ENCODE data around the gene C5orf47. TPM values are rescaled to one million over a fixed set of nuclear protein-coding genes. Genes with fewer than 3 reads are reported as not detected.

Gene C5orf47
- total RNA-seq, 1 donor from 2014 or later: not detected

GRCh38 chr5:174047472-174048099, 58.6 kb downstream of the C5orf47 start:
- no peak for TF ChIP-seq CTCF (IDR thresholded peaks at IDR 0.05; ENCODE audit: insufficient read depth, low read length, poor library complexity, severe bottlenecking)
- Histone ChIP-seq H3K4me3 (ENCODE audit: low read depth, low read length) (no peak overlapping the region), H3K27me3 (ENCODE audit: control insufficient read depth, insufficient read depth, low read length) (no peaks in the 10 kb centered on the region), H3K36me3 (ENCODE audit: control insufficient read depth, insufficient read depth, low read length) (no peaks in the 10 kb centered on the region)
- no peak for DNase-seq (ENCODE audit: low read depth)

DNA sequence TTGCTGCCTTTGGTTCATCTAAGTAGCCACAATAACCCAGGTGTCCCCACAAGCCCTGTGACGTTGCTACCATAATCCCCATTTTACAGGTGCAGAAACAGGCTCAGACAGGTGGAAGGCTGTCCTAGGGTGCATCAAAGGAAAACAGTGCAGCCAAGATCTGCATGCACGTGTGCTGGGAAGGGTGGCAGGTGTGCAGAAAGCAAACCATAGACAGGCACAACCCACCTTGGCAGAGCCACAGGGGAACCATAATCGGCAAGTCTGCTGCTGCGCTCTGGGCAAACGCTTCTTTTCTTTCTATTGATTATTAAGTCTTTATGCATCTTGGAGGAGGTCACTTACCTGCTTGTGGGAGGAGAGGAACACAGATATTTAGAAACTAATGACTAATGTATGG, 63.7 kb downstream of the C5orf47 start:
- no peaks in the 10 kb centered on the region for H3K27me3 ChIP-seq (ENCODE audit: control insufficient read depth, insufficient read depth, low read length)
- H3K36me3 ChIP-seq (ENCODE audit: control insufficient read depth, insufficient read depth, low read length): no peaks in the 10 kb centered on the region
- TF ChIP-seq CTCF (IDR thresholded peaks at IDR 0.05; ENCODE audit: insufficient read depth, low read length, poor library complexity, severe bottlenecking): no peak
- no peak overlapping the region for H3K4me3 ChIP-seq (ENCODE audit: low read depth, low read length)
- no peak for DNase-seq (ENCODE audit: low read depth)

DNA sequence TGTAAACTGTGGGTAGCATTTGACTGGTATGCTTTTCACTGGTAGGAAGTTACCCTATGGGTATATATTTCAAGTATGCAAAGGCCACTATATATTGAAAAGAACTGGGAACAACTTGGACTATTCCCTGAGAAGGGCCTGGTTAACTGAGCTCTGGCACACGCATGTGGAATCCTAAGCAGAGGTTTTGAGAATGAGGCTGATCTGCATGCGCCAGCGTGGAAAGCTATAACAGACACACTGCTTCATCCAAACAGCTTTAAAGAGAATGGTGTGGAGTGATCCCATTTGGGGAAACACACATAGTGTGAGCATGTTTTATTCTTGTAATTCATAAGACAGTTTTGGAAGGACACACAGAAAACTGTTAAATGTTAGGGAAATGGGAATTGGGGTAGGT, 64.9 kb downstream of the C5orf47 start:
- no peaks in the 10 kb centered on the region for H3K36me3 ChIP-seq (ENCODE audit: control insufficient read depth, insufficient read depth, low read length)
- TF ChIP-seq CTCF (IDR thresholded peaks at IDR 0.05; ENCODE audit: insufficient read depth, low read length, poor library complexity, severe bottlenecking): no peak
- no peaks in the 10 kb centered on the region for H3K27me3 ChIP-seq (ENCODE audit: control insufficient read depth, insufficient read depth, low read length)
- DNase-seq (ENCODE audit: low read depth): no peak
- no peak overlapping the region for H3K4me3 ChIP-seq (ENCODE audit: low read depth, low read length)

Other genes with a start within 250 kb of the C5orf47 start
- gene CPEB4, start 100.8 kb upstream of the C5orf47 start, total RNA-seq: 20.9 and 32.7 TPM in 2 replicates
- gene NSG2, start 56.5 kb downstream of the C5orf47 start, total RNA-seq: not detected in 2 replicates

All from kidney epithelial cell (primary cell).